HG02610 (cell line): ENCODE measurements around the gene VWA8.
"Not testable (repeated sequence)": the region's sequence is repeated elsewhere in the genome, so short reads cannot be mapped to it uniquely, and the experiment has no call there.

Experiments
- ATAC-seq: cut with Tn5 transposase; IDR thresholded peaks from one replicate; pipeline ENCODE4 v1.9.1; 2021; ENCODE audit warnings: mild to moderate bottlenecking, moderate library complexity; ENCODE audit not compliant: unreplicated experiment

VWA8 gene

DNA sequence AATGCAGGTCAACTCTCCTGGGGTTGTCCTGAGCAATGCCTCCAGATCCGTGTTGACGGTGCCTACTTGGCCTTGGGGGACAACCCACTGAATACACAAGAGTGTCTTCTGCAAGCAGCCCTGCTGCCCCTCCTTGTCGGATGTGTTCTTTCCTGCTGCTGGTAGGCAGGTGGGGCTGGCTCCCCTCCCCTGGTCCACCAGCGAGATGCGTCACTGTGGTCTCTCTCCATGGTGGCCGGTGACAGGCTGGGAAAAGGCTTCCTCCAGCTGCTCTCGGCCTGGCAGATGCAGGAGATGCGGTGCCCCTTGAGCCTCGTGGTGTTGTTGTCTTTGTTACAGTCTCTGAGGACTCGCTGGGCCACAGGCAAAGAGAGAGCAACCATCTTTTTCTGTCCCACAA lies 418.6 kb downstream of the VWA8 start:
- no peak for ATAC-seq

GRCh38 chr13:41541142-41541938 lies 419.6 kb downstream of the VWA8 start:
- ATAC-seq: no peak

DNA sequence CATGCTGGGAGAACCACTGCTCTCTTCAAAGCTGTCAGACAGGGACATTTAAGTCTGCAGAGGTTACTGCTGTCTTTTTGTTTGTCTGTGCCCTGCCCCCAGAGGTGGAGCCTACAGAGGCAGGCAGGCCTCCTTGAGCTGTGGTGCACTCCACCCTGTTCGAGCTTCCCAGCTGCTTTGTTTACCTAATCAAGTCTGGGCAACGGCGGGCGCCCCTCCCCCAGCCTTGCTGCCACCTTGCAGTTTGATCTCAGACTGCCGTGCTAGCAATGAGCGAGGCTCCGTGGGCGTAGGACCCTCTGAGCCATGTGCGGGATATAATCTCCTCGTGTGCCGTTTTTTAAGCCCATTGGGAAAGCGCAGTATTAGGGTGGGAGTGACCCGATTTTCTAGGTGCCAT lies 420.7 kb downstream of the VWA8 start:
- not testable (repeated sequence) for ATAC-seq

- no peak for ATAC-seq
These were observed 427.4 kb downstream of the VWA8 start for GRCh38 chr13:41533266-41534052.

- no peak for ATAC-seq
These were observed 432.9 kb downstream of the VWA8 start for GRCh38 chr13:41528021-41528420.

- ATAC-seq: no peak
These were observed 440.0 kb downstream of the VWA8 start for GRCh38 chr13:41520660-41521630.

- no peak for ATAC-seq
These were observed 440.8 kb downstream of the VWA8 start for GRCh38 chr13:41520016-41520659.
